Keratinocyte (primary cell): ENCODE measurements around the gene SOD2. TPM values are rescaled to one million over a fixed set of nuclear protein-coding genes. Genes with fewer than 3 reads are reported as not detected.
"Not testable (repeated sequence)": the region's sequence is repeated elsewhere in the genome, so short reads cannot be mapped to it uniquely, and the experiment has no call there.

Experiments
- DNase-seq: peaks from one replicate; pipeline ENCODE4 v3.0.0-alpha.2; 2011; ENCODE audit warnings: low read depth, missing footprints, low spot score
- FAIRE-seq: peaks from 2 replicates; lab custom pipeline; 2011; peaks lifted over from hg19 to GRCh38; lab: Jason Lieb, UNC
- H2AFZ ChIP-seq: 2 replicates; pipeline ENCODE4 v1.6.0; 2012; ENCODE audit warnings: low read length, control low read depth, inconsistent platforms; ENCODE audit not compliant: control insufficient read depth
- H3K27ac ChIP-seq: 2 replicates; pipeline ENCODE4 v1.5.1; 2011; ENCODE audit warnings: low read length; ENCODE audit not compliant: control insufficient read depth, insufficient read depth
- H3K27me3 ChIP-seq: 3 replicates; pipeline ENCODE4 v1.6.0; 2011; ENCODE audit warnings: low read length; ENCODE audit not compliant: control insufficient read depth, insufficient read depth; ENCODE audit errors: extremely low read depth
- H3K36me3 ChIP-seq, 2 experiments: 2 replicates in 1 of 2; 3 replicates in 1 of 2; pipeline ENCODE4 v1.5.1; 2011; ENCODE audit warnings: low read length in 2 of 2, mild to moderate bottlenecking in 1 of 2; ENCODE audit not compliant: control insufficient read depth in 2 of 2, insufficient read depth in 2 of 2; ENCODE audit errors: extremely low read depth in 1 of 2
- H3K4me1 ChIP-seq: 3 replicates; pipeline ENCODE4 v1.5.1; 2011; ENCODE audit warnings: low read length; ENCODE audit not compliant: control insufficient read depth, insufficient read depth; ENCODE audit errors: extremely low read depth
- H3K4me2 ChIP-seq: 3 replicates; pipeline ENCODE4 v1.6.0; 2011; ENCODE audit warnings: low read depth, low read length; ENCODE audit not compliant: control insufficient read depth, insufficient read depth; ENCODE audit errors: extremely low read depth
- H3K4me3 ChIP-seq, 3 experiments: fragments of 200-600 bp in 1 of 3; sonication (generic) in 1 of 3; 2 replicates in 2 of 3; 3 replicates in 1 of 3; pipeline ENCODE4 v1.5.1; 2011 to 2016; ENCODE audit warnings: low read length in 3 of 3, mild to moderate bottlenecking in 3 of 3, control low read depth in 2 of 3, inconsistent platforms in 1 of 3, low read depth in 1 of 3, mixed read lengths in 1 of 3, mixed run types in 1 of 3, moderate library complexity in 1 of 3; ENCODE audit not compliant: control insufficient read depth in 2 of 3, insufficient read depth in 2 of 3; ENCODE audit errors: extremely low read depth in 1 of 3
- H3K79me2 ChIP-seq: 2 replicates; pipeline ENCODE4 v1.6.0; 2012; ENCODE audit warnings: low read length; ENCODE audit not compliant: control insufficient read depth, insufficient read depth
- H3K9ac ChIP-seq: 3 replicates; pipeline ENCODE4 v1.6.0; 2011; ENCODE audit warnings: low read length; ENCODE audit not compliant: control insufficient read depth, insufficient read depth; ENCODE audit errors: extremely low read depth
- H3K9me1 ChIP-seq: 3 replicates; pipeline ENCODE4 v1.6.0; 2011; ENCODE audit warnings: low read length; ENCODE audit not compliant: control insufficient read depth, insufficient read depth; ENCODE audit errors: extremely low read depth
- H3K9me3 ChIP-seq: 2 replicates; pipeline ENCODE4 v1.5.1; 2012; ENCODE audit warnings: low read depth, low read length; ENCODE audit not compliant: control insufficient read depth
- H4K20me1 ChIP-seq: 3 replicates; pipeline ENCODE4 v1.6.0; 2011; ENCODE audit warnings: low read length; ENCODE audit not compliant: control insufficient read depth, insufficient read depth; ENCODE audit errors: extremely low read depth
- EZH2 ChIP-seq: IDR thresholded peaks from one replicate; pipeline ENCODE4 v1.6.1; 2012; ENCODE audit warnings: inconsistent platforms, mild to moderate bottlenecking, low read length, moderate library complexity
- dilution Hi-C: fragments of 300-500 bp; cut with MboI; formaldehyde crosslinking; loops from one replicate; pipeline ENCODE4 v1.7.0; 2020; ENCODE audit warnings: low sequenced_read_pairs; ENCODE audit not compliant: extremely low pct_ligation_motif_present
- polyA plus RNA-seq, 5 experiments: library from polyadenylated mRNA; depleted of rRNA in 3 of 5; stranded (reverse) in 3 of 5; stranded (forward) in 1 of 5; unstranded in 1 of 5; fragments of >200 nt; gene quantifications; 1 replicate in 1 of 5; 2 replicates in 3 of 5; 3 replicates in 1 of 5; pipeline versions ENCODE4 v1.2.1 to v1.2.3, GENCODE V29; 2011 to 2012; ENCODE audit warnings: missing spikeins in 2 of 5, low read depth in 1 of 5, low replicate concordance in 1 of 5
- TF ChIP-seq, protein P1 (sequence below), 3 experiments: IDR thresholded peaks in 1 of 3; conservative IDR thresholded peaks in 1 of 3; optimal IDR thresholded peaks in 1 of 3; 2 replicates in 2 of 3; 3 replicates in 1 of 3; pipeline versions ENCODE3 to v1.5.1; 2011; ENCODE audit warnings: low read length in 3 of 3, mild to moderate bottlenecking in 3 of 3, moderate library complexity in 2 of 3, control low read depth in 1 of 3, inconsistent platforms in 1 of 3; ENCODE audit not compliant: insufficient read depth in 2 of 3; ENCODE audit errors: extremely low read depth in 1 of 3

The SOD2 gene
- polyA plus RNA-seq, 1 donor (not counting 4 experiments of a cell fraction or from before 2014, with no cell fraction given) = 41.9 TPM

DNA sequence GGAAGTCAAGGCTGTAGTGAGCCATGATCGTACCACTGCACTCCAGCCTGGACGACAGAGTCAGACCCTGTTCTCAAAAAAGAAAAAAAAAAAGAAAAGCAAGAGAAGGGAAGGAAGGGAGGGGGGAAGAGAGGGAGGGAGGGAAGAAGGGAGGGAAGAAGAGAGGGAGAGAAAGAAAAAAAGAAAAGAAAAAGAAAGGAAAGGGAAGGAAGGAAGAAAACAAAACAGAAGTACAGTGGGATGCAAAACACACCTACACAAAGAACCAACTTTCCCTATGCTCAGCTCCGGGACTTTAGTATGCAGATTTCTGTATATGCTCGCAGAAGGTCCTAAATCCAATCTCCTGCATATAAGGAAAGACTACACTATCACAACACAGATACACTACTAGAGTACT, 31.7 kb upstream of the SOD2 start:
- Histone ChIP-seq H3K4me3 (no peak overlapping the region), H3K4me2 (no peak overlapping the region), H3K4me1 (peaks cover 15% of the 10 kb centered on the region)

DNA sequence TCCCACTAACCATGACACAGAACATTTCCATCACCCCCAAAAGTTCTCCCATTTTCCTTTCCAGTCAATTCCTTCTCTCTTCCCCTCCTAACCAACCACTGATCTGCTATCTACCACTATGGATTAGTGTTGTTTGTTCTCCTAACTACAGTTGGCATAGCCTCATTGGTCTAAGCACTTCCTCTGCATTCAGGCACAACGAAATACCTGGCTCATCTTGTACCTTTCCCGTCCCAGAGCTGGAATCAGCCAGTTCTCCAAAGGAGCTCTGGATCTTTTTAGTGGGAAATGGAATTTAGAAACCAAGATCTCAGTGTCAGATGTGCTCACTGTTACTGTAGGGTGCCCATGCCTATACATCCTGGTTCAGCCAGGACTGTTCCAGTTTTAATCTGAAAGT, 30.2 kb upstream of the SOD2 start:
- Histone ChIP-seq H3K36me3 (no peaks in the 10 kb centered on the region), H4K20me1 (peaks cover 3% of the 10 kb centered on the region), H2AFZ (no peak overlapping the region), H3K9me1 (no peaks in the 10 kb centered on the region), H3K4me2 (no peak overlapping the region), H3K4me1 (peaks cover 6% of the 10 kb centered on the region), H3K27ac (no peak overlapping the region), H3K9ac (no peak overlapping the region), H3K4me3 (no peak overlapping the region), H3K9me3 (no peaks in the 10 kb centered on the region), H3K27me3 (no peaks in the 10 kb centered on the region), H3K79me2 (peaks cover 52% of the 10 kb centered on the region)
- dilution Hi-C loops = no loop called here
- DNase-seq = no peak
- TF ChIP-seq, protein P1, sequence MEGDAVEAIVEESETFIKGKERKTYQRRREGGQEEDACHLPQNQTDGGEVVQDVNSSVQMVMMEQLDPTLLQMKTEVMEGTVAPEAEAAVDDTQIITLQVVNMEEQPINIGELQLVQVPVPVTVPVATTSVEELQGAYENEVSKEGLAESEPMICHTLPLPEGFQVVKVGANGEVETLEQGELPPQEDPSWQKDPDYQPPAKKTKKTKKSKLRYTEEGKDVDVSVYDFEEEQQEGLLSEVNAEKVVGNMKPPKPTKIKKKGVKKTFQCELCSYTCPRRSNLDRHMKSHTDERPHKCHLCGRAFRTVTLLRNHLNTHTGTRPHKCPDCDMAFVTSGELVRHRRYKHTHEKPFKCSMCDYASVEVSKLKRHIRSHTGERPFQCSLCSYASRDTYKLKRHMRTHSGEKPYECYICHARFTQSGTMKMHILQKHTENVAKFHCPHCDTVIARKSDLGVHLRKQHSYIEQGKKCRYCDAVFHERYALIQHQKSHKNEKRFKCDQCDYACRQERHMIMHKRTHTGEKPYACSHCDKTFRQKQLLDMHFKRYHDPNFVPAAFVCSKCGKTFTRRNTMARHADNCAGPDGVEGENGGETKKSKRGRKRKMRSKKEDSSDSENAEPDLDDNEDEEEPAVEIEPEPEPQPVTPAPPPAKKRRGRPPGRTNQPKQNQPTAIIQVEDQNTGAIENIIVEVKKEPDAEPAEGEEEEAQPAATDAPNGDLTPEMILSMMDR (optimal IDR thresholded peaks at IDR 0.05 in 1 of 3, IDR thresholded peaks at IDR 0.05 in 1 of 3, conservative IDR thresholded peaks at IDR 0.05 in 1 of 3; ENCODE audit: extremely low read depth in 1 of 3, insufficient read depth in 2 of 3, low read length in 3 of 3) = no peak
- no peak for TF ChIP-seq EZH2
- FAIRE-seq = no peak

More for the DNA sequence above, 31.7 kb upstream of the SOD2 start:
- DNase-seq (no peak), FAIRE-seq (no peak)
- peaks cover 67% of the 10 kb centered on the region for H3K79me2 ChIP-seq
- no peaks in the 10 kb centered on the region for H3K9me1 ChIP-seq
- no peaks in the 10 kb centered on the region for H3K36me3 ChIP-seq
- no peak overlapping the region for H3K9ac ChIP-seq
- H3K27ac ChIP-seq = no peak overlapping the region
- no peaks in the 10 kb centered on the region for H3K9me3 ChIP-seq
- no peak overlapping the region for H2AFZ ChIP-seq
- dilution Hi-C loops = no loop called here
- no peaks in the 10 kb centered on the region for H3K27me3 ChIP-seq
- TF ChIP-seq EZH2 = no peak
- peaks cover 3% of the 10 kb centered on the region for H4K20me1 ChIP-seq

DNA sequence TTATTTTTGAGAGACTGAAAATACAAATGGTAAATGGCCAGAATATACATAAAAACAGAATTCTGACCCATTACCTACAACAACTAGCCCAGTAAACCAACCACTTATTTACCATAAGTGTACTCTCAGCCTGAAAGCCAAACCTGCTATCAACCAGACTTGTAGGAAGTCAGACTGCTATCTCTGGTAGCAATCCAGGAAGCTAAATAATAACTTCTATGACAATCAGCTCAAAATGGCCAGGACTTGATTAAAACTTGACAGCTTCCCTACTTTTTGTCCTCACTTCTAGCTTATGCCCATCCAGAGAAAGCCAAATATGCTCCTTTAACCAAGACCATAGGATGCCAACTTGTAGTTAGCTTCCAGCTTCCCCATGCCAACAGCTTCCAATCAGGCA, 29.6 kb upstream of the SOD2 start:
- Histone ChIP-seq H3K4me1 (peaks cover 6% of the 10 kb centered on the region), H4K20me1 (peaks cover 3% of the 10 kb centered on the region), H3K27me3 (no peaks in the 10 kb centered on the region), H3K9me3 (no peaks in the 10 kb centered on the region), H3K4me3 (no peak overlapping the region), H2AFZ (no peak overlapping the region), H3K9me1 (no peaks in the 10 kb centered on the region), H3K4me2 (no peak overlapping the region), H3K79me2 (peaks cover 46% of the 10 kb centered on the region), H3K27ac (no peak overlapping the region), H3K36me3 (no peaks in the 10 kb centered on the region), H3K9ac (no peak overlapping the region)
- TF ChIP-seq EZH2 = no peak
- TF ChIP-seq, protein P1 (optimal IDR thresholded peaks at IDR 0.05 in 1 of 3, IDR thresholded peaks at IDR 0.05 in 1 of 3, conservative IDR thresholded peaks at IDR 0.05 in 1 of 3; ENCODE audit: extremely low read depth in 1 of 3, insufficient read depth in 2 of 3, low read length in 3 of 3) = no peak
- dilution Hi-C loops = no loop called here
- DNase-seq = no peak
- FAIRE-seq = no peak

DNA sequence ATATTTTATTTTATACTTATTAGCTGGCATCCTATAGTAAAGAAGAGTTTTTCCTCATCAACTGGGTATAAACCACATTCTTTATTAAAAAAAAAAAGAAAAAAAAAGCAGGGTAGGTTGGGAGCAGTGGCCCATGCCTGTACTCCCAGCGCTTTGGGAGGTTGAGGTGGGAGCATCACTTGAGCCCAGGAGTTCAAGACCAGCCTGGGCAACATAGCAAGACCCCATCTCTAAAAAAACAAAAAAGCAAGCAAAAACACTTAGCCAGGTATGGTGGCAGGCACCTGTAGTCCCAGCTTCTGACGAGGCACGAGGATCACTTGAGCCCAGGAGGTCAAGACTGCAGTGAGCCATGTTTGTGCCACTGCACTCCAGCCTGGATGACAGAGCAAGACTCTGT, 28.9 kb upstream of the SOD2 start:
- dilution Hi-C loops, H3K27ac ChIP-seq, H3K27me3 ChIP-seq, FAIRE-seq, H3K9me3 ChIP-seq, H3K9ac ChIP-seq, DNase-seq, H2AFZ ChIP-seq, H3K36me3 ChIP-seq, H4K20me1 ChIP-seq, H3K4me3 ChIP-seq, H3K9me1 ChIP-seq, H3K4me1 ChIP-seq, H3K4me2 ChIP-seq: not testable (repeated sequence)
- peaks cover 42% of the 10 kb centered on the region for H3K79me2 ChIP-seq
